Kidney epithelial cell (primary cell): ENCODE results near the gene DERL2. TPM values are rescaled to one million over a fixed set of nuclear protein-coding genes. Genes with fewer than 3 reads are reported as not detected.

Experiments
- DNase-seq: peaks from one replicate; pipeline ENCODE4 v3.0.0-alpha.2; 2010; ENCODE audit warnings: low read depth
- H3K27me3 ChIP-seq: 2 replicates; pipeline ENCODE4 v1.6.0; 2011; ENCODE audit warnings: low read length; ENCODE audit not compliant: control insufficient read depth, insufficient read depth
- H3K36me3 ChIP-seq: 2 replicates; pipeline ENCODE4 v1.5.1; 2011; ENCODE audit warnings: low read length; ENCODE audit not compliant: control insufficient read depth, insufficient read depth
- H3K4me3 ChIP-seq: 2 replicates; pipeline ENCODE4 v1.5.1; 2011; ENCODE audit warnings: low read depth, mild to moderate bottlenecking, control low read depth, low read length
- total RNA-seq: library from RNA; depleted of rRNA; stranded (reverse); fragments of >200 nt; gene quantifications from 2 replicates; pipeline ENCODE4 v1.2.3, GENCODE V29; 2015
- TF ChIP-seq, protein P1 (sequence below): IDR thresholded peaks from 2 replicates; pipeline ENCODE4 v1.5.1; 2011; ENCODE audit warnings: mild to moderate bottlenecking, moderate library complexity, low read length, control low read depth, inconsistent platforms; ENCODE audit not compliant: insufficient read depth, poor library complexity, severe bottlenecking

DERL2 gene
- total RNA-seq, 1 donor from 2014 or later: 45.9 TPM

GRCh38 chr17:5480962-5481361, 5.0 kb downstream of the DERL2 start:
- DNase-seq: no peak
- Histone ChIP-seq H3K4me3 (no peak overlapping the region), H3K27me3 (no peaks in the 10 kb centered on the region), H3K36me3 (peaks cover 3% of the 10 kb centered on the region)
- TF ChIP-seq, protein P1, sequence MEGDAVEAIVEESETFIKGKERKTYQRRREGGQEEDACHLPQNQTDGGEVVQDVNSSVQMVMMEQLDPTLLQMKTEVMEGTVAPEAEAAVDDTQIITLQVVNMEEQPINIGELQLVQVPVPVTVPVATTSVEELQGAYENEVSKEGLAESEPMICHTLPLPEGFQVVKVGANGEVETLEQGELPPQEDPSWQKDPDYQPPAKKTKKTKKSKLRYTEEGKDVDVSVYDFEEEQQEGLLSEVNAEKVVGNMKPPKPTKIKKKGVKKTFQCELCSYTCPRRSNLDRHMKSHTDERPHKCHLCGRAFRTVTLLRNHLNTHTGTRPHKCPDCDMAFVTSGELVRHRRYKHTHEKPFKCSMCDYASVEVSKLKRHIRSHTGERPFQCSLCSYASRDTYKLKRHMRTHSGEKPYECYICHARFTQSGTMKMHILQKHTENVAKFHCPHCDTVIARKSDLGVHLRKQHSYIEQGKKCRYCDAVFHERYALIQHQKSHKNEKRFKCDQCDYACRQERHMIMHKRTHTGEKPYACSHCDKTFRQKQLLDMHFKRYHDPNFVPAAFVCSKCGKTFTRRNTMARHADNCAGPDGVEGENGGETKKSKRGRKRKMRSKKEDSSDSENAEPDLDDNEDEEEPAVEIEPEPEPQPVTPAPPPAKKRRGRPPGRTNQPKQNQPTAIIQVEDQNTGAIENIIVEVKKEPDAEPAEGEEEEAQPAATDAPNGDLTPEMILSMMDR: no peak

DNA sequence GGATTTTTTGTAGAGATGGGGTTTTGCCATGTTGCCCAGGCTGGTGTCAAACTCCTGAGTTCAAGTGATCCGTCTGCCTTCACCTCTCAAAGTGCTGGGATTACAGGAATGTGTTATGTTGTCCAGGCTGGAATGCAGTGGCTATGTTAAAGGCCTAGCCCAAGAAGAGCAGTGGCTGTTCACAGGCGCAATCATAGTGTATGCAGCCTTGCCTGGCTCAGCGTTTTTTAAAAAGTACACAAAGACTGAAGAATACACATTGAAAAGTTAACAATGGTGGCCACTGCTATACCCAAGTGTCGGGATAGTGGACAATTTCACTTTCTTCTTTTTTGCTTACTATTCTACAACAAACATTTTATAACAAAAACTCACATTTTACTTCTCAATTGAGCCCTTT, 7.0 kb downstream of the DERL2 start:
- H3K27me3 ChIP-seq: no peaks in the 10 kb centered on the region
- H3K36me3 ChIP-seq: peaks cover 3% of the 10 kb centered on the region
- TF ChIP-seq, protein P1: no peak

DNA sequence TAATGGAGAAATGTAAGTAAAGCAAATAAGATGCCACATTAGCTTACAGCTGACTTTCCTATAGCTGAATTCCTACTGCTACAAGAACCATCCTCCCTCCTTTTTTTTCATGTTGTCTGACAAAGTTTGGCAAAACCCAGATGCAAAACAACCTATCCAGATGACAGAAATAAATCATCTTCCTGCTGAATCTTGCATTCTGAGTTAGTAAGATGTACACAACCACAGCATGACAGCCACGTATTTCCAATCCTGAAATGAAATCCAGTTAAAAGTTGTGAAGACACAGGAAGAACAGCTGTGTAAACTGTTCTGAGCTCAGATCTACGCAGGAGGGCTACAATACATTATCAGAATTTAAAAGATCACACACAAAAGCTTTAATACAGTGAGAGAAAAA, 12.1 kb downstream of the DERL2 start:
- no peak for DNase-seq
- H3K27me3 ChIP-seq: no peaks in the 10 kb centered on the region
- TF ChIP-seq, protein P1: no peak
- H3K4me3 ChIP-seq: no peak overlapping the region
- no peaks in the 10 kb centered on the region for H3K36me3 ChIP-seq

More for the DNA sequence above, 7.0 kb downstream of the DERL2 start:
- no peak for DNase-seq
- H3K4me3 ChIP-seq: no peak overlapping the region

DNA sequence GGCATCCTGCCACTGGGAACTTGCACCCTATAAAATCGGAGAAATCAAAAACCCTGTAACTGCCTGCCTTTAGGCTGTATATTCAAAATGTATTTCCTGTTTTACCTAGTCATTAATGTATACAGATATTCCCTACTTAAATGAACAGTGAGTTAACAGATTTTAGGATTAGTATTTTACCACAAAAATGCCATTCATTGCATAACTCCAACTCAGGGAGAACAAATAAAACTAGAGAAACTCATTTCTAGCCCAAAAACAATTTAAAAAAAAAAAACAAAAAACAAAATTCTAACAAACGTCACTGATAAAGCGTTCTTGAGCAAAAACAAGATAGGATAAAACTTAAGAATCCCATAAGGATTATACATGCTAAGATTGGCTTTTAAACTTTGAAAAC, 13.5 kb downstream of the DERL2 start:
- Histone ChIP-seq H3K4me3 (no peak overlapping the region), H3K36me3 (no peaks in the 10 kb centered on the region), H3K27me3 (no peaks in the 10 kb centered on the region)
- TF ChIP-seq, protein P1: no peak
- no peak for DNase-seq

DNA sequence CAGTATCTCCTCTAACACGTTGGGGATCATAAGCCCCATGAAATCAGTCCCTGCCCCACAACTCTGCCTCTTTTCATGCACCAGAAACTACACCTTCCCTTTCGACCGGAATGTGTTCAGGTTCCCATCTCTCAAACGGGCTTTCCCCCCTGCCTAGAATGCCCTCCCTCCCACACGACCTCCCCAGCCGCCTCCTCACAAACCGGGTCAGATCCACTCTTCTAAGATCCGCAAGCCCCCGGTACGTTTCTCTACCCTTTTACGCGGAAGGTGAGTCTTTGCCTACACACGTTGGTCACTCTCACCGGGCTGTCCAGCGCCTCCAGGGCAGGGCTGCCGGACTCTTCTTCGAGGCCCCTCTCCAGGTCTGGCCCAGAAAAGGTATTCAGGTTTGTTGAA, 17.9 kb downstream of the DERL2 start:
- H3K4me3 ChIP-seq: peak overlapping the region; percentile 90
- DNase-seq: no peak
- H3K36me3 ChIP-seq: no peaks in the 10 kb centered on the region
- H3K27me3 ChIP-seq: no peaks in the 10 kb centered on the region
- TF ChIP-seq, protein P1: no peak

GRCh38 chr17:5467416-5467815, 18.6 kb downstream of the DERL2 start:
- TF ChIP-seq, protein P1: no peak
- no peaks in the 10 kb centered on the region for H3K36me3 ChIP-seq
- no peaks in the 10 kb centered on the region for H3K27me3 ChIP-seq
- DNase-seq: no peak
- H3K4me3 ChIP-seq: peak overlapping the region; percentile 90
